ENCODE results near the gene PATJ. TPM values are rescaled to one million over a fixed set of nuclear protein-coding genes. Genes with fewer than 3 reads are reported as not detected.

Gene PATJ
- polyA plus RNA-seq, 1 of the 3 experiments (the other 2 are of a cell fraction), result 3.0 TPM

GRCh38 chr1:62012095-62012494 lies 269.8 kb downstream of the PATJ start (continued):
- TF ChIP-seq IRF3 (IDR thresholded peaks at IDR 0.05; ENCODE audit: low read depth, low read length) (no peak), GABPA (IDR thresholded peaks at IDR 0.05; ENCODE audit: low read depth) (no peak), MEF2A (IDR thresholded peaks at IDR 0.05; ENCODE audit: borderline replicate concordance, low read depth) (no peak), RAD21 (IDR thresholded peaks at IDR 0.05; ENCODE audit: low read length) (no peak), TEAD4 (IDR thresholded peaks at IDR 0.05; ENCODE audit: borderline replicate concordance, insufficient read depth) (no peak), MAX (IDR thresholded peaks at IDR 0.05; ENCODE audit: low read depth) (no peak)

GRCh38 chr1:62012836-62013235 lies 270.6 kb downstream of the PATJ start:
- DNase-seq, result no peak
- Histone ChIP-seq H3F3A (replicated peaks; ENCODE audit: insufficient read depth) (no peaks in the 10 kb centered on the region), H3K27ac (ENCODE audit: low read depth in 2 of 2, low read length in 1 of 2) (no peak overlapping the region), H2AFZ (ENCODE audit: low read depth) (no peak overlapping the region), H3K4me1 (ENCODE audit: control insufficient read depth in 1 of 2, insufficient read depth in 2 of 2, low read depth in 1 of 2, low read length in 1 of 2) (no peaks in the 10 kb centered on the region), H3K4me3 (ENCODE audit: low read depth in 2 of 2, low read length in 1 of 2) (no peak overlapping the region), H3K9ac (no peak overlapping the region), H3K79me2 (ENCODE audit: insufficient read depth) (no peaks in the 10 kb centered on the region), H4K20me1 (ENCODE audit: insufficient read depth) (no peaks in the 10 kb centered on the region), H3K9me2 (no peaks in the 10 kb centered on the region), H3K9me3 (no peaks in the 10 kb centered on the region), H3K4me2 (no peak overlapping the region), H3K36me3 (replicated peaks in 1 of 2; ENCODE audit: control insufficient read depth in 1 of 2, insufficient read depth in 2 of 2, low read length in 1 of 2) (no peaks in the 10 kb centered on the region), H3K27me3 (ENCODE audit: insufficient read depth) (no peaks in the 10 kb centered on the region)
- WGBS (ENCODE audit: low lambda C conversion rate), result 91% methylated on average over 6 of the region's 6 CpGs
- CTCF ChIA-PET, result interaction anchor here (0.6 to 1.6 kb wide), 3 partner anchors 12 to 70 kb away, joined by 3 to 6 read pairs (median 4); no protein-coding TSS in a partner anchor
- POLR2A ChIA-PET, result no interaction called here
- TF ChIP-seq TEAD4 (IDR thresholded peaks at IDR 0.05; ENCODE audit: borderline replicate concordance, insufficient read depth) (no peak), MAX (IDR thresholded peaks at IDR 0.05; ENCODE audit: low read depth) (no peak), ZBTB33 (IDR thresholded peaks at IDR 0.05; ENCODE audit: borderline replicate concordance, low read depth) (no peak), NRF1 (IDR thresholded peaks at IDR 0.05; ENCODE audit: low read depth, low read length) (no peak), SIN3A (IDR thresholded peaks at IDR 0.05; ENCODE audit: borderline replicate concordance, low read depth, low read length) (no peak), YY1 (IDR thresholded peaks at IDR 0.05; ENCODE audit: low read depth) (no peak), RCOR1 (IDR thresholded peaks at IDR 0.05; ENCODE audit: low read length) (no peak), GABPA (IDR thresholded peaks at IDR 0.05; ENCODE audit: low read depth) (no peak), TAF1 (IDR thresholded peaks at IDR 0.05; ENCODE audit: borderline replicate concordance, low read depth, low read length) (no peak), SMC3 (IDR thresholded peaks at IDR 0.05; ENCODE audit: low read depth, low read length) (no peak), FOXJ3 (CRISPR knock-in tag; IDR thresholded peaks at IDR 0.05) (no peak)

Data from SK-N-SH (cell line).